Right lobe of liver (tissue), 4 donors: ENCODE measurements around the gene CD300A.

Experiments used
- CTCF ChIP-seq, 4 donors: fragments of 200-600 bp in 3 of 4; fragments of 450-650 bp in 1 of 4; IDR thresholded peaks; one replicate each; pipeline versions ENCODE4 v1.5.1 to v1.8.0; 2016 to 2022; ENCODE audit warnings: antibody characterized with exemption in 4 of 4, mild to moderate bottlenecking in 2 of 4
- POLR2A ChIP-seq: fragments of 450-650 bp; IDR thresholded peaks from one replicate; pipeline ENCODE4 v1.6.1; 2017; ENCODE audit warnings: antibody characterized with exemption, mild to moderate bottlenecking
- donor health status: DM: no; HTN: no; CAD: no.
- donor health status: DM: no; HTN: no; CAD: no.
- donor health status: DM: no; HTN: yes; CAD: no.

- TF ChIP-seq CTCF (IDR thresholded peaks at IDR 0.05) (no peak), POLR2A (no peak)
Measured at GRCh38 chr17:74449773-74450172, 16.7 kb upstream of the CD300A start.
